GM12875 (cell line): ENCODE results near the gene ZNF488.

Experiments
- H3K4me3 ChIP-seq: one replicate; pipeline ENCODE4 v1.5.1; 2011; ENCODE audit warnings: low read depth, low read length, control low read depth
- CTCF ChIP-seq: IDR thresholded peaks from 2 replicates; pipeline ENCODE4 v1.5.1; 2011; ENCODE audit warnings: low read depth, mild to moderate bottlenecking, control low read depth, inconsistent platforms, low read length, moderate library complexity, borderline replicate concordance; ENCODE audit not compliant: insufficient read depth

Gene ZNF488

GRCh38 chr10:47346581-47347302, 37.4 kb downstream of the ZNF488 start:
- TF ChIP-seq CTCF: no peak
- no peak overlapping the region for H3K4me3 ChIP-seq

GRCh38 chr10:47344996-47345870, 38.9 kb downstream of the ZNF488 start:
- no peak overlapping the region for H3K4me3 ChIP-seq
- no peak for TF ChIP-seq CTCF

GRCh38 chr10:47340608-47341170, 43.4 kb downstream of the ZNF488 start:
- H3K4me3 ChIP-seq: no peak overlapping the region
- TF ChIP-seq CTCF: peak; percentile 94

DNA sequence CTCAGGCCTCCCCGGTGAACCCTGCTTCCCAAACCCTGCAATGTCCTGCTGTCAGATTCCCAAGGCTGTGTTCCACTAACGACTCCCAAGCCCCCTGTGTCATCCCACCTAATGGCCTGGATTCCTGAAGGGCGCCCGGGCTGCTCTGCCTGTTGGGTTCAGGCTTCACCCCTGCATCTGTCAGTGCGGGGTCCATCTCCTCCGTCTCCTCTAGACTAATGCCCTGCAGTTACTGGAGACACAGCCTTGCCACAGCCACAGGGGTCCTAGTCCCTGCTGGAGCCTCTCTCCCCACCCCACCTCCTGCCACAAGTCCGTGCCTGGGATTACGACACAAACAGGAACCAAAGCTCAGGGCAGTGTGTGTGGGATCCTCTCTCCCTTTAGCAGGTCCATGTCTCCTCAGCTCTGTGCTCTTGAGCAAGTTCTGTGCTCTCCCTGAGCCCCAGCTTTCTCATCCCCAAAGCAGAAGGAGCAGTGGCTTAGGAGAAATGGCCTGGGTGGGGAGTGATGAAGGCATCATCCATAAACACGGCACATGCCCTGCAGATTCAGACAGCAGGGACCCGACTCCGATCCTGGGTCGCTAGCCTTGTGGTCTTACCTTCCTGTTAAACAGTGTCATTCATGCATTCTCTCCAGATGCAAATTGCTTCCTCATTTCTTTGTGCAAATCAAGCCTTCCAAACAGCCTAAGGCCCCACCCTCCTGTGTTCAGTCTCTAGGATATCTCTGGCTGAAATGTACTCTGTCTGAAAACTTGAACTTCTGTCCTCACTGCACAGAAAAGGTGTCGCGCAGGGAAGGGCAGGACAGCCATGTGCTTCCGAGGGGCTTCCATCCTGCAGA, 44.1 kb downstream of the ZNF488 start:
- TF ChIP-seq CTCF: no peak
- no peak overlapping the region for H3K4me3 ChIP-seq

- H3K4me3 ChIP-seq: no peak overlapping the region
- TF ChIP-seq CTCF: no peak
Observed at GRCh38 chr10:47339186-47339735, 44.8 kb downstream of the ZNF488 start.

GRCh38 chr10:47337310-47337709, 46.8 kb downstream of the ZNF488 start:
- no peak for TF ChIP-seq CTCF
- no peak overlapping the region for H3K4me3 ChIP-seq
